Trophoblast cell (in vitro differentiated cells and primary cell): ENCODE data around the gene CHST11.

ENCODE experiments used
- DNase-seq, 2 donors: peaks; one replicate each; pipeline ENCODE4 v3.0.0-alpha.2; 2016
- H2AFZ ChIP-seq: 2 replicates; pipeline ENCODE4 v1.6.1; 2013; ENCODE audit warnings: low read length, moderate library complexity, mild to moderate bottlenecking; ENCODE audit not compliant: insufficient read depth, poor library complexity
- H2AK5ac ChIP-seq: 2 replicates; pipeline ENCODE4 v1.6.1; 2013; ENCODE audit warnings: mild to moderate bottlenecking, low read length
- H2BK120ac ChIP-seq: 2 replicates; pipeline ENCODE4 v1.6.1; 2013; ENCODE audit warnings: low read length, mild to moderate bottlenecking, moderate library complexity; ENCODE audit not compliant: insufficient read depth, poor library complexity
- H2BK12ac ChIP-seq: 2 replicates; pipeline ENCODE4 v1.6.1; 2013; ENCODE audit warnings: mild to moderate bottlenecking, low read length, moderate library complexity
- H2BK5ac ChIP-seq: 2 replicates; pipeline ENCODE4 v1.6.1; 2013; ENCODE audit warnings: low read length, low read depth, moderate library complexity, mild to moderate bottlenecking; ENCODE audit not compliant: poor library complexity
- H3K14ac ChIP-seq: 2 replicates; pipeline ENCODE4 v1.6.1; 2013; ENCODE audit warnings: mild to moderate bottlenecking, low read length
- H3K18ac ChIP-seq: 2 replicates; pipeline ENCODE4 v1.6.1; 2013; ENCODE audit warnings: mild to moderate bottlenecking, low read length
- H3K23ac ChIP-seq: 2 replicates; pipeline ENCODE4 v1.6.1; 2013; ENCODE audit warnings: low read length
- H3K27ac ChIP-seq: 2 replicates; pipeline ENCODE4 v1.5.1; 2013; ENCODE audit warnings: low read depth, mild to moderate bottlenecking, inconsistent platforms, low read length, moderate library complexity
- H3K27me3 ChIP-seq: 2 replicates; pipeline ENCODE4 v1.6.1; 2013; ENCODE audit warnings: inconsistent platforms, mild to moderate bottlenecking, low read length, moderate library complexity; ENCODE audit not compliant: insufficient read depth
- H3K36me3 ChIP-seq, 2 experiments: 1 replicate in 1 of 2; 2 replicates in 1 of 2; pipeline ENCODE4 v1.6.1; 2013; ENCODE audit warnings: low read length in 2 of 2, mild to moderate bottlenecking in 2 of 2, moderate library complexity in 1 of 2; ENCODE audit not compliant: insufficient read depth in 2 of 2, control insufficient read depth in 1 of 2
- H3K4ac ChIP-seq: 2 replicates; pipeline ENCODE4 v1.6.1; 2013; ENCODE audit warnings: low read depth, mild to moderate bottlenecking, low read length, moderate library complexity
- H3K4me1 ChIP-seq, 2 experiments: 1 replicate in 1 of 2; 2 replicates in 1 of 2; pipeline ENCODE4 v1.6.1; 2013; ENCODE audit warnings: low read length in 2 of 2, mild to moderate bottlenecking in 2 of 2, moderate library complexity in 1 of 2; ENCODE audit not compliant: insufficient read depth in 2 of 2, control insufficient read depth in 1 of 2
- H3K4me2 ChIP-seq: 2 replicates; pipeline ENCODE4 v1.6.1; 2013; ENCODE audit warnings: inconsistent platforms, mild to moderate bottlenecking, low read length, moderate library complexity
- H3K4me3 ChIP-seq: 2 replicates; pipeline ENCODE4 v1.5.1; 2013; ENCODE audit warnings: mild to moderate bottlenecking, low read depth, low read length, inconsistent platforms
- H3K79me1 ChIP-seq: one replicate; pipeline ENCODE4 v1.6.1; 2013; ENCODE audit warnings: low read length
- H3K79me2 ChIP-seq: 2 replicates; pipeline ENCODE4 v1.6.1; 2013; ENCODE audit warnings: low read length, mild to moderate bottlenecking; ENCODE audit not compliant: control insufficient read depth, insufficient read depth, poor library complexity
- H3K9ac ChIP-seq: 2 replicates; pipeline ENCODE4 v1.6.1; 2013; ENCODE audit warnings: mild to moderate bottlenecking, low read length
- H3K9me3 ChIP-seq: 2 replicates; pipeline ENCODE4 v1.6.1; 2013; ENCODE audit warnings: low read depth, mild to moderate bottlenecking, control low read depth, inconsistent platforms, low read length; ENCODE audit not compliant: insufficient read depth
- H4K12ac ChIP-seq: 2 replicates; pipeline ENCODE4 v1.6.1; 2013; ENCODE audit warnings: low read depth, mild to moderate bottlenecking, low read length, moderate library complexity
- H4K8ac ChIP-seq: 2 replicates; pipeline ENCODE4 v1.6.1; 2013; ENCODE audit warnings: low read depth, mild to moderate bottlenecking, low read length, moderate library complexity
- H4K91ac ChIP-seq: one replicate; pipeline ENCODE4 v1.6.1; 2013; ENCODE audit warnings: low read depth, mild to moderate bottlenecking, low read length, moderate library complexity
- WGBS: extraction: QIAGEN DNeasy Blood & Tissue Kit; methylation state at CpG from one replicate; pipeline ENCODE4 v1.1.7; 2013; ENCODE audit warnings: missing lambda C conversion rate; ENCODE audit not compliant: insufficient read length, insufficient coverage; ENCODE audit errors: extremely low coverage; 5-methylcytosine and 5-hydroxymethylcytosine counted together

The CHST11 gene

DNA sequence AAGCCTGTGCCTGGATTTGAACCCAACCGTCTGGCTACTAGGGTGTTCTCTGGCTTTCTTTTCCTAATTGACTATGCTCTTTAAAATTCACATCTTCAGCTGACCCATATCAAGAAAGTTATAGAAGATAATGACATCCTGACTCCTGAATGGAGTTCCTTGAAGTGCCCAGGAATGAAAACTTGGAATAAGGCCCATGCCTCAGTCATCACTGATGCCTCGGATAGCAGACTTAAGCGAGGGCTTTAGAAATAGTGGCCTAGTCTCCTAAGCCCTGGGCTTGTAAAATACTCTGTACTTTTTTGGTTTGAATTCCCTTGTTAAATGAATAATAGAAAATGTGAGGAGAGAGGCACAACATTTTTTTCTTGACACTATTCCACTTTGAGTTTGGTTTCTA lies 39.0 kb downstream of the CHST11 start:
- no peak for DNase-seq
- Histone ChIP-seq H4K12ac (no peak overlapping the region), H3K14ac (no peak overlapping the region), H3K36me3 (no peaks in the 10 kb centered on the region), H3K23ac (no peak overlapping the region), H4K91ac (no peak overlapping the region), H3K27ac (no peak overlapping the region), H3K79me2 (no peaks in the 10 kb centered on the region), H4K8ac (no peak overlapping the region), H3K27me3 (no peaks in the 10 kb centered on the region), H3K4me3 (no peak overlapping the region), H2BK120ac (no peak overlapping the region), H3K4ac (no peak overlapping the region), H3K9ac (no peak overlapping the region), H3K4me2 (no peak overlapping the region), H2AFZ (no peak overlapping the region), H3K79me1 (no peaks in the 10 kb centered on the region), H3K18ac (no peak overlapping the region), H2AK5ac (no peak overlapping the region), H3K9me3 (no peaks in the 10 kb centered on the region), H2BK5ac (no peak overlapping the region), H3K4me1 (no peaks in the 10 kb centered on the region), H2BK12ac (no peak overlapping the region)
- WGBS = no CpG with 5 or more reads among the region's 3 CpGs

DNA sequence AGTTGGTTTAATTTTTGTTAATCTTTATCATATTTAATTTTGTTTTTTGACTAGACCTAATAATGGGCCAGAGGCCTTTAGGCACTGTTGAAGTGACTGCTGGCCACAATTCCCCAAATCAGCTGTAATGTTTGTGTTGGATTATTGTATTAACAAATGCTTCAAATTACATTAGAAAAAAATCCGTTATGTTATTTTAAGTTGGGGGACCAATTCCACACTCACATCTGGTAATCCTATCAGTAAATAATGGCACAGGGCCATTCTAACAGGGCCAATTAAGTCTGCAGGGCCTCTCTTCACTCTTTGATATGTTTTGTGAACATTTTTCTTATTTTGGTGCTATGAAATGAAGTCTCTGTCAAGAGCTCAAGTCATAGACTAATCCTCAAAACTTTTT lies 39.6 kb downstream of the CHST11 start:
- H3K9ac ChIP-seq = no peak overlapping the region
- no peaks in the 10 kb centered on the region for H3K27me3 ChIP-seq
- no peaks in the 10 kb centered on the region for H3K4me1 ChIP-seq
- no peak overlapping the region for H3K4me2 ChIP-seq
- no peak overlapping the region for H4K12ac ChIP-seq
- no peak overlapping the region for H2BK12ac ChIP-seq
- no peak overlapping the region for H3K4ac ChIP-seq
- no peak overlapping the region for H3K27ac ChIP-seq
- WGBS = no CpG with 5 or more reads among the region's 1 CpG
- no peak overlapping the region for H4K8ac ChIP-seq
- no peak overlapping the region for H2AFZ ChIP-seq
- no peaks in the 10 kb centered on the region for H3K79me2 ChIP-seq
- no peak overlapping the region for H3K4me3 ChIP-seq
- H3K9me3 ChIP-seq = no peaks in the 10 kb centered on the region
- H2BK5ac ChIP-seq = no peak overlapping the region
- no peaks in the 10 kb centered on the region for H3K79me1 ChIP-seq
- H4K91ac ChIP-seq = no peak overlapping the region
- H3K36me3 ChIP-seq = no peaks in the 10 kb centered on the region
- H3K14ac ChIP-seq = no peak overlapping the region
- H2AK5ac ChIP-seq = no peak overlapping the region
- H3K23ac ChIP-seq = no peak overlapping the region
- no peak for DNase-seq
- no peak overlapping the region for H3K18ac ChIP-seq
- no peak overlapping the region for H2BK120ac ChIP-seq

DNA sequence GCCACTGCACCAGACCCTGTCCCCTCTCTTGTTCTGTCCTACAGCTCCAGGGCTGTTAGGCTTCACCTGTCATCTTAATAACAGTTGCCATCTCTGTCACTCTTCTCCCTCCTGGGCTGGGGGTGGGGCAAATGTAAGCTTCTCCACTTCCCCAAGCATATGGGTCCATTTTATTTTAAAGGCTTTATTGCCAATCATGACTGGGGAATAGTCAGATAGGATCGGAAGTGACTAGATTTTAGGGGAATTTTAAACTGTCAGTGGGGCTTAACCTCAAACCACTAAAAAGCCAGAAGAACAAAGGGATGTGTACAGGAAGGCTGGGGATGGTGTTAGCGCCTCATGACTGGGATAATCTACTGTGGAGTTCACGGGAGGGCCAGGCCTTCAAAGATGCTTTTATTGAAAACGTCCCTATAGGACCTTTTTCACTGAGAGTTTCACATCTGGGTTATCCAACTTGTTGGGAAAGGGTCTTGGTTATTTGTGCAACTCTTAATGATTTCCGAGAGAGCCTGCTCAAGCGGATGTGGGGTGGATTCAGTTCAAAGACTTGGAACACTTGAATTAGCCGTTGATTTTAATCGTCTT lies 41.6 kb downstream of the CHST11 start:
- no peak overlapping the region for H3K18ac ChIP-seq
- H2AFZ ChIP-seq = no peak overlapping the region
- no peak overlapping the region for H2BK120ac ChIP-seq
- no peak overlapping the region for H2BK12ac ChIP-seq
- DNase-seq = no peak
- no peak overlapping the region for H3K4me2 ChIP-seq
- no CpG with 5 or more reads among the region's 8 CpGs for WGBS
- H3K14ac ChIP-seq = no peak overlapping the region
- H2BK5ac ChIP-seq = no peak overlapping the region
- H3K27ac ChIP-seq = no peak overlapping the region
- H4K91ac ChIP-seq = no peak overlapping the region
- peaks cover 0 to 2% of the 10 kb centered on the region in 2 experiments for H3K36me3 ChIP-seq
- H3K27me3 ChIP-seq = no peaks in the 10 kb centered on the region
- no peak overlapping the region for H3K23ac ChIP-seq
- H3K79me1 ChIP-seq = no peaks in the 10 kb centered on the region
- no peak overlapping the region for H4K12ac ChIP-seq
- H3K4ac ChIP-seq = no peak overlapping the region
- H3K4me1 ChIP-seq = no peaks in the 10 kb centered on the region
- no peak overlapping the region for H4K8ac ChIP-seq
- H3K79me2 ChIP-seq = no peaks in the 10 kb centered on the region
- H2AK5ac ChIP-seq = no peak overlapping the region
- H3K9me3 ChIP-seq = no peaks in the 10 kb centered on the region
- no peak overlapping the region for H3K9ac ChIP-seq
- H3K4me3 ChIP-seq = no peak overlapping the region

DNA sequence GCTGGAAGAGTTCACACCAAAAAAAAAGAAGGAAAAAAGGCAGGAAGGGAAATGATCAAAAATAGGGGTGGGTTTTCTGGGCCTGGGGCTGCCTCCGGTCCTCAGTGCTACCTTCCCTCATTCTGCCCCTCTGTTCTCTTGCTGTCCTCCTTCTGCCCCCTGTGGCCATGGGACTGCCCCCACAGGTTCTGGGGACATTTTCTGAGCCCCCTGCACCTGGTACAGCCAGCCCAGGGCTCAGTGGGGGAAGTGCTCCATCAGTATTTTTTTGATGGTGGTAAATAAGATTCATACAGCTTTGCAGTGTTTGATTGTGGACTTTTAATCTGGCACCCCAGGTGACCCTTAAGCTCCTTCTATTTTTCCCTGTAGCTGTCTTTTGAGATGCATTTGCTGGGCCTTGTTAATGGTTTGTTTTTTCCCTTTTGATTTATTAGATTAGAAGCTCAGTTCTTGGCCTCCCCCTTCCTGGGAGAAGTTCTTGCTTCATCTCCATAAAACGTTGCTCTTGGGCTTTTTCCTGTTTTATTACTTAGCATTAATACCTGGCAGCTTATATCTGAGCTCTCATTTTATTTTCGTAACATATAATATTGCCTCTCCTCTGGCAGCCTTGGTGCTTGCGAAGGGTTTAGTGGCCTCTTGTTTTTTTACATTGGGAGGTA lies 43.1 kb downstream of the CHST11 start:
- Histone ChIP-seq H3K23ac (no peak overlapping the region), H3K4ac (no peak overlapping the region), H3K4me3 (no peak overlapping the region), H4K12ac (no peak overlapping the region), H3K36me3 (peaks cover 0 to 2% of the 10 kb centered on the region in 2 experiments), H3K4me1 (peaks cover 11 to 13% of the 10 kb centered on the region in 2 experiments), H3K79me1 (no peaks in the 10 kb centered on the region), H2BK5ac (no peak overlapping the region), H2BK120ac (no peak overlapping the region), H3K9me3 (no peaks in the 10 kb centered on the region), H3K27ac (no peak overlapping the region), H3K14ac (no peak overlapping the region), H3K27me3 (no peaks in the 10 kb centered on the region), H2AK5ac (no peak overlapping the region), H2AFZ (no peak overlapping the region), H3K18ac (no peak overlapping the region), H2BK12ac (no peak overlapping the region), H3K79me2 (no peaks in the 10 kb centered on the region), H3K4me2 (no peak overlapping the region), H4K8ac (no peak overlapping the region), H4K91ac (no peak overlapping the region), H3K9ac (no peak overlapping the region)
- no CpG with 5 or more reads among the region's 4 CpGs for WGBS
- DNase-seq = no peak
